HEK293 (cell line): ENCODE results near the gene C6orf120.

Source experiments
- CTCF ChIA-PET: fragments of 350-600 bp; formaldehyde crosslinking; extraction: SDS; loops from one replicate; lab custom pipeline; 2021; ENCODE audit warnings: antibody characterized with exemption; lab: Yijun Ruan, JAX
- POLR2A ChIA-PET: fragments of 300-600 bp; formaldehyde crosslinking; extraction: SDS; loops from one replicate; lab custom pipeline; 2020; ENCODE audit warnings: antibody characterized with exemption, inconsistent platforms; lab: Yijun Ruan, JAX
- H3K27ac ChIP-seq: fragments of 200-500 bp; sonication (Bioruptor generic); 2 replicates; pipeline ENCODE4 v1.5.1; 2014; ENCODE audit warnings: low read depth, low read length, control low read depth, inconsistent platforms; ENCODE audit errors: extremely low read depth
- H3K36me3 ChIP-seq, 2 experiments: fragments of 200-500 bp in 1 of 2; sonication (Bioruptor generic) in 1 of 2; 1 replicate in 1 of 2; 2 replicates in 1 of 2; pipeline ENCODE4 v1.5.1; 2014 to 2017; ENCODE audit warnings: inconsistent platforms in 2 of 2, low read length in 2 of 2; ENCODE audit not compliant: control insufficient read depth in 2 of 2, insufficient read depth in 1 of 2
- H3K4me1 ChIP-seq: fragments of 200-500 bp; sonication (Bioruptor generic); 2 replicates; pipeline ENCODE4 v1.5.1; 2014; ENCODE audit warnings: mild to moderate bottlenecking, low read length, inconsistent platforms; ENCODE audit not compliant: control insufficient read depth, insufficient read depth
- H3K4me3 ChIP-seq: 2 replicates; pipeline ENCODE4 v1.5.1; 2011; ENCODE audit warnings: low read depth, mild to moderate bottlenecking, control low read depth, low read length, moderate library complexity
- H3K9me3 ChIP-seq: fragments of 200-500 bp; sonication (Bioruptor generic); 2 replicates; pipeline ENCODE4 v1.5.1; 2014; ENCODE audit warnings: low read depth, low read length, inconsistent platforms; ENCODE audit not compliant: control insufficient read depth, insufficient read depth
- HOXC10 ChIP-seq: sonication (generic); formaldehyde crosslinking; IDR thresholded peaks from 2 replicates; pipeline ENCODE4 v1.8.1; 2023; ENCODE audit warnings: mild to moderate bottlenecking, missing genetic modification reagents
- KLF8 ChIP-seq: fragments of 450-650 bp; formaldehyde crosslinking; IDR thresholded peaks from 2 replicates; pipeline ENCODE4 v1.5.1; 2016; ENCODE audit warnings: missing biosample characterization, missing genetic modification characterization
- SCRT1 ChIP-seq: fragments of 450-650 bp; formaldehyde crosslinking; IDR thresholded peaks from 2 replicates; pipeline ENCODE4 v1.5.1; 2016; ENCODE audit warnings: missing biosample characterization, missing genetic modification characterization, borderline replicate concordance
- WT1 ChIP-seq: fragments of 450-650 bp; formaldehyde crosslinking; IDR thresholded peaks from 2 replicates; pipeline ENCODE4 v1.5.1; 2016; ENCODE audit warnings: missing biosample characterization, missing genetic modification characterization
- ZEB2 ChIP-seq: fragments of 450-650 bp; formaldehyde crosslinking; IDR thresholded peaks from 2 replicates; pipeline ENCODE4 v1.5.1; 2016; ENCODE audit warnings: missing biosample characterization, missing genetic modification characterization
- ZFP37 ChIP-seq: fragments of 450-650 bp; formaldehyde crosslinking; IDR thresholded peaks from 2 replicates; pipeline ENCODE4 v1.5.1; 2016; ENCODE audit warnings: missing biosample characterization, missing genetic modification characterization
- ZNF169 ChIP-seq: fragments of 450-650 bp; formaldehyde crosslinking; IDR thresholded peaks from 2 replicates; pipeline ENCODE4 v1.5.1; 2016; ENCODE audit warnings: missing biosample characterization, missing genetic modification characterization
- ZNF19 ChIP-seq: fragments of 450-650 bp; formaldehyde crosslinking; IDR thresholded peaks from 2 replicates; pipeline ENCODE4; 2016; ENCODE audit warnings: missing biosample characterization, missing genetic modification characterization, low read depth
- ZNF2 ChIP-seq: fragments of 450-650 bp; formaldehyde crosslinking; IDR thresholded peaks from 2 replicates; pipeline ENCODE4 v1.5.1; 2016; ENCODE audit warnings: missing biosample characterization, missing genetic modification characterization
- ZNF324 ChIP-seq: fragments of 450-650 bp; formaldehyde crosslinking; IDR thresholded peaks from 2 replicates; pipeline ENCODE4 v1.5.1; 2016; ENCODE audit warnings: missing biosample characterization, missing genetic modification characterization
- ZNF423 ChIP-seq: fragments of 450-650 bp; formaldehyde crosslinking; IDR thresholded peaks from 2 replicates; pipeline ENCODE4 v1.5.1; 2016; ENCODE audit warnings: missing biosample characterization, missing genetic modification characterization
- ZNF433 ChIP-seq: fragments of 450-650 bp; formaldehyde crosslinking; IDR thresholded peaks from 2 replicates; pipeline ENCODE4 v1.5.1; 2016; ENCODE audit warnings: missing biosample characterization, missing genetic modification characterization, low read depth
- ZNF449 ChIP-seq: fragments of 450-650 bp; formaldehyde crosslinking; IDR thresholded peaks from 2 replicates; pipeline ENCODE4 v1.5.1; 2017; ENCODE audit warnings: missing biosample characterization, mild to moderate bottlenecking, missing genetic modification characterization, moderate library complexity
- ZNF501 ChIP-seq: fragments of 450-650 bp; formaldehyde crosslinking; IDR thresholded peaks from 2 replicates; pipeline ENCODE4 v1.5.1; 2016; ENCODE audit warnings: missing biosample characterization, missing genetic modification characterization
- ZNF561 ChIP-seq: fragments of 450-650 bp; IDR thresholded peaks from 2 replicates; pipeline ENCODE4 v1.5.1; 2018; ENCODE audit warnings: missing biosample characterization, missing genetic modification characterization, borderline replicate concordance
- ZNF677 ChIP-seq: fragments of 450-650 bp; IDR thresholded peaks from 2 replicates; pipeline ENCODE4 v1.5.0; 2018; ENCODE audit warnings: missing biosample characterization, mild to moderate bottlenecking, missing genetic modification characterization, moderate library complexity
- ZNF701 ChIP-seq: fragments of 450-650 bp; formaldehyde crosslinking; IDR thresholded peaks from 2 replicates; pipeline ENCODE4 v1.5.1; 2016; ENCODE audit warnings: missing biosample characterization, missing genetic modification characterization
- ZNF792 ChIP-seq: fragments of 450-650 bp; formaldehyde crosslinking; IDR thresholded peaks from 2 replicates; pipeline ENCODE4 v1.5.1; 2016; ENCODE audit warnings: missing biosample characterization, missing genetic modification characterization
- ZXDB ChIP-seq: fragments of 450-650 bp; formaldehyde crosslinking; IDR thresholded peaks from 2 replicates; pipeline ENCODE4 v1.5.1; 2016; ENCODE audit warnings: missing biosample characterization, missing genetic modification characterization
- TF ChIP-seq, protein P1 (sequence below): sonication (generic); formaldehyde crosslinking; IDR thresholded peaks from 2 replicates; pipeline ENCODE4 v1.8.1; 2022; ENCODE audit warnings: mild to moderate bottlenecking, moderate library complexity, missing genetic modification reagents
- TF ChIP-seq, protein P2 (sequence below): fragments of 450-650 bp; IDR thresholded peaks from 2 replicates; pipeline ENCODE4 v1.5.1; 2018; ENCODE audit warnings: missing biosample characterization, missing genetic modification characterization
- TF ChIP-seq, protein P3 (sequence below): IDR thresholded peaks from 2 replicates; pipeline ENCODE4 v1.6.1; 2011; ENCODE audit warnings: mild to moderate bottlenecking, low read depth, low read length, borderline replicate concordance
- TF ChIP-seq, protein P4 (sequence below): fragments of 450-650 bp; formaldehyde crosslinking; optimal IDR thresholded peaks from 2 replicates; pipeline ENCODE3; 2016; ENCODE audit warnings: missing biosample characterization, mild to moderate bottlenecking, missing genetic modification characterization
- TF ChIP-seq, protein P5 (sequence below): fragments of 450-650 bp; formaldehyde crosslinking; IDR thresholded peaks from 2 replicates; pipeline ENCODE4 v1.5.1; 2017; ENCODE audit warnings: missing biosample characterization, missing genetic modification characterization

C6orf120 gene

GRCh38 chr6:169723991-169724493 lies 22.1 kb downstream of the C6orf120 start:
- no peak for TF ChIP-seq ZNF433
- peak; percentile 59; the same call in 1 of the 2 replicates for TF ChIP-seq HOXC10
- peak overlapping the region; percentile 93 for H3K27ac ChIP-seq
- peaks cover 0 to 3% of the 10 kb centered on the region in 2 experiments; a peak in 1 of 3 replicates for H3K36me3 ChIP-seq
- ChIA-PET CTCF (no interaction called here), POLR2A (interaction anchor here (2.3 to 3.2 kb wide), 3 partner anchors 22 to 31 kb away, joined by 5 to 33 read pairs (median 21); partner anchors contain the start of genes C6orf120, DYNLT2, ERMARD and WDR27)
- H3K4me1 ChIP-seq, result 0 out of 2 replicates have a peak, but pooled peaks cover 4% of the 10 kb centered on the region
- H3K4me3 ChIP-seq, result peak overlapping the region; percentile 89
- H3K9me3 ChIP-seq, result no peaks in the 10 kb centered on the region

DNA sequence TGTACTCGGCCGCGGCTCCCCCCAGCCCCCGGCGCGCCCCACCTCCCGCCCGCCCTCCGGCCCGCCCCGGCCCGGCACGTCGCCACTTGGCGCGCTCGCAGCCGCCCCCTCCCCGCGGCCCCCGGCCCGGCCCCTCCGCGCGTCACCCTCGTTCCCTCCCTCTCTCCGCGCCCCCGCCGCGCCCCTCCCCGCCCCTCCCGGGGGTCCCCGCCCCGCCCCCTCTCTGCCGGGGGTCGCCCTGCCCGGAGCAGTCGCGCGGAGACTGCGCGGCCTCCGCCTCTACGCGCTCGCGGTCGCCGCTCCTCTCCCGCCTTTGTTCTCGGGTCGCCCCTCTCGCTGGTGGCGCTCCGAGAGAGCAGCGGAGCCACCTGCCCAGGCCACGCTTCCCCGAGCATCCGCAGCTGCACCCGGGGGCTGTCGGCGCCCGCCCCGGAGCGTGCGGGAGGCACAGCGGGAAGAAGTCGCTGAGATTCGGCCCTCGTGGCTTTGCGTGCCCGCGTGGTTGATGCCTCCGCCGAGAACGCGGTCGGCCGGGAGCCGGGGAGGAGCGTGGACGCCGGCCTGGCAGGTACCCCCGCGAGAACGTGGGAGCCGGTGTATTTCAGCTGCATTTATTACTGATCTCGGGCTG lies 22.7 kb downstream of the C6orf120 start, which contains the start of gene PHF10:
Gene PHF10 (minus strand): TSS at position 7 of the 631 bp plus-strand sequence. CDS start 569 bp downstream, outside the sequence.
- ChIA-PET CTCF (no interaction called here), POLR2A (interaction anchor here (1.1 to 2.3 kb wide), 4 partner anchors 14 to 30 kb away, joined by 3 to 11 read pairs (median 6); partner anchors contain the start of genes C6orf120 and WDR27)
- Histone ChIP-seq H3K27ac (peak within 1 kb of the TSS; percentile 93), H3K4me3 (peak within 1 kb of the TSS; percentile 89), H3K9me3 (no peaks in the 10 kb centered on the region), H3K4me1 (no peaks in the 10 kb centered on the region), H3K36me3 (no peaks in the 10 kb centered on the region)
- TF ChIP-seq ZNF701 (tag by site-specific recombination) (no peak), ZNF501 (tag by site-specific recombination) (peak; percentile 93), ZNF169 (tag by site-specific recombination) (no peak), ZNF19 (tag by site-specific recombination) (no peak), ZNF324 (tag by site-specific recombination) (no peak), ZNF561 (tag by site-specific recombination) (0 out of 2 replicates have a peak, but pooled peaks have one; percentile 77), ZNF792 (no peak), ZNF677 (tag by site-specific recombination) (0 out of 2 replicates have a peak, but pooled peaks have one; percentile 29), WT1 (tag by site-specific recombination) (no peak; the same call in 1 of the 2 replicates), ZXDB (tag by site-specific recombination) (peak; percentile 72), SCRT1 (no peak), ZNF423 (tag by site-specific recombination) (peak; percentile 65; the same call in 1 of the 2 replicates), KLF8 (tag by site-specific recombination) (peak; percentile 72; the same call in 1 of the 2 replicates), ZNF2 (tag by site-specific recombination) (peak; percentile 73), ZFP37 (tag by site-specific recombination) (peak; percentile 79; the same call in 1 of the 2 replicates), ZEB2 (tag by site-specific recombination) (peak; percentile 83), ZNF449 (tag by site-specific recombination) (peak; percentile 32; the same call in 1 of the 2 replicates)
- TF ChIP-seq, protein P1, sequence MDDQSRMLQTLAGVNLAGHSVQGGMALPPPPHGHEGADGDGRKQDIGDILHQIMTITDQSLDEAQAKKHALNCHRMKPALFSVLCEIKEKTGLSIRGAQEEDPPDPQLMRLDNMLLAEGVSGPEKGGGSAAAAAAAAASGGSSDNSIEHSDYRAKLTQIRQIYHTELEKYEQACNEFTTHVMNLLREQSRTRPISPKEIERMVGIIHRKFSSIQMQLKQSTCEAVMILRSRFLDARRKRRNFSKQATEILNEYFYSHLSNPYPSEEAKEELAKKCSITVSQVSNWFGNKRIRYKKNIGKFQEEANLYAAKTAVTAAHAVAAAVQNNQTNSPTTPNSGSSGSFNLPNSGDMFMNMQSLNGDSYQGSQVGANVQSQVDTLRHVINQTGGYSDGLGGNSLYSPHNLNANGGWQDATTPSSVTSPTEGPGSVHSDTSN (CRISPR knock-in tag), result 0 out of 2 replicates have a peak, but pooled peaks have one; percentile 74
- TF ChIP-seq, protein P2, sequence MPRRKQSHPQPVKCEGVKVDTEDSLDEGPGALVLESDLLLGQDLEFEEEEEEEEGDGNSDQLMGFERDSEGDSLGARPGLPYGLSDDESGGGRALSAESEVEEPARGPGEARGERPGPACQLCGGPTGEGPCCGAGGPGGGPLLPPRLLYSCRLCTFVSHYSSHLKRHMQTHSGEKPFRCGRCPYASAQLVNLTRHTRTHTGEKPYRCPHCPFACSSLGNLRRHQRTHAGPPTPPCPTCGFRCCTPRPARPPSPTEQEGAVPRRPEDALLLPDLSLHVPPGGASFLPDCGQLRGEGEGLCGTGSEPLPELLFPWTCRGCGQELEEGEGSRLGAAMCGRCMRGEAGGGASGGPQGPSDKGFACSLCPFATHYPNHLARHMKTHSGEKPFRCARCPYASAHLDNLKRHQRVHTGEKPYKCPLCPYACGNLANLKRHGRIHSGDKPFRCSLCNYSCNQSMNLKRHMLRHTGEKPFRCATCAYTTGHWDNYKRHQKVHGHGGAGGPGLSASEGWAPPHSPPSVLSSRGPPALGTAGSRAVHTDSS, result no peak
- TF ChIP-seq, protein P3, sequence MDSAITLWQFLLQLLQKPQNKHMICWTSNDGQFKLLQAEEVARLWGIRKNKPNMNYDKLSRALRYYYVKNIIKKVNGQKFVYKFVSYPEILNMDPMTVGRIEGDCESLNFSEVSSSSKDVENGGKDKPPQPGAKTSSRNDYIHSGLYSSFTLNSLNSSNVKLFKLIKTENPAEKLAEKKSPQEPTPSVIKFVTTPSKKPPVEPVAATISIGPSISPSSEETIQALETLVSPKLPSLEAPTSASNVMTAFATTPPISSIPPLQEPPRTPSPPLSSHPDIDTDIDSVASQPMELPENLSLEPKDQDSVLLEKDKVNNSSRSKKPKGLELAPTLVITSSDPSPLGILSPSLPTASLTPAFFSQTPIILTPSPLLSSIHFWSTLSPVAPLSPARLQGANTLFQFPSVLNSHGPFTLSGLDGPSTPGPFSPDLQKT, result no peak
- TF ChIP-seq, protein P4, sequence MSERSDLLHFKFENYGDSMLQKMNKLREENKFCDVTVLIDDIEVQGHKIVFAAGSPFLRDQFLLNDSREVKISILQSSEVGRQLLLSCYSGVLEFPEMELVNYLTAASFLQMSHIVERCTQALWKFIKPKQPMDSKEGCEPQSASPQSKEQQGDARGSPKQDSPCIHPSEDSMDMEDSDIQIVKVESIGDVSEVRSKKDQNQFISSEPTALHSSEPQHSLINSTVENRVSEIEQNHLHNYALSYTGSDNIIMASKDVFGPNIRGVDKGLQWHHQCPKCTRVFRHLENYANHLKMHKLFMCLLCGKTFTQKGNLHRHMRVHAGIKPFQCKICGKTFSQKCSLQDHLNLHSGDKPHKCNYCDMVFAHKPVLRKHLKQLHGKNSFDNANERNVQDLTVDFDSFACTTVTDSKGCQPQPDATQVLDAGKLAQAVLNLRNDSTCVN (tag by site-specific recombination), result peak; percentile 98
- TF ChIP-seq, protein P5, sequence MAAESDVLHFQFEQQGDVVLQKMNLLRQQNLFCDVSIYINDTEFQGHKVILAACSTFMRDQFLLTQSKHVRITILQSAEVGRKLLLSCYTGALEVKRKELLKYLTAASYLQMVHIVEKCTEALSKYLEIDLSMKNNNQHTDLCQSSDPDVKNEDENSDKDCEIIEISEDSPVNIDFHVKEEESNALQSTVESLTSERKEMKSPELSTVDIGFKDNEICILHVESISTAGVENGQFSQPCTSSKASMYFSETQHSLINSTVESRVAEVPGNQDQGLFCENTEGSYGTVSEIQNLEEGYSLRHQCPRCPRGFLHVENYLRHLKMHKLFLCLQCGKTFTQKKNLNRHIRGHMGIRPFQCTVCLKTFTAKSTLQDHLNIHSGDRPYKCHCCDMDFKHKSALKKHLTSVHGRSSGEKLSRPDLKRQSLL (tag by site-specific recombination), result no peak
